DND-41 (cell line): ENCODE data around the gene WDR11.

ENCODE experiments used
- EZH2 ChIP-seq: IDR thresholded peaks from 3 replicates; pipeline ENCODE4 v1.6.1; 2012; ENCODE audit warnings: borderline replicate concordance, low read depth, mild to moderate bottlenecking, moderate library complexity, low read length, inconsistent platforms; ENCODE audit not compliant: severe bottlenecking
- TF ChIP-seq, protein P1 (sequence below): IDR thresholded peaks from 2 replicates; pipeline ENCODE4 v1.5.1; 2012; ENCODE audit warnings: borderline replicate concordance, low read length, moderate library complexity, mild to moderate bottlenecking; ENCODE audit not compliant: poor library complexity, severe bottlenecking; ENCODE audit errors: extremely low read depth

- TF ChIP-seq, protein P1, sequence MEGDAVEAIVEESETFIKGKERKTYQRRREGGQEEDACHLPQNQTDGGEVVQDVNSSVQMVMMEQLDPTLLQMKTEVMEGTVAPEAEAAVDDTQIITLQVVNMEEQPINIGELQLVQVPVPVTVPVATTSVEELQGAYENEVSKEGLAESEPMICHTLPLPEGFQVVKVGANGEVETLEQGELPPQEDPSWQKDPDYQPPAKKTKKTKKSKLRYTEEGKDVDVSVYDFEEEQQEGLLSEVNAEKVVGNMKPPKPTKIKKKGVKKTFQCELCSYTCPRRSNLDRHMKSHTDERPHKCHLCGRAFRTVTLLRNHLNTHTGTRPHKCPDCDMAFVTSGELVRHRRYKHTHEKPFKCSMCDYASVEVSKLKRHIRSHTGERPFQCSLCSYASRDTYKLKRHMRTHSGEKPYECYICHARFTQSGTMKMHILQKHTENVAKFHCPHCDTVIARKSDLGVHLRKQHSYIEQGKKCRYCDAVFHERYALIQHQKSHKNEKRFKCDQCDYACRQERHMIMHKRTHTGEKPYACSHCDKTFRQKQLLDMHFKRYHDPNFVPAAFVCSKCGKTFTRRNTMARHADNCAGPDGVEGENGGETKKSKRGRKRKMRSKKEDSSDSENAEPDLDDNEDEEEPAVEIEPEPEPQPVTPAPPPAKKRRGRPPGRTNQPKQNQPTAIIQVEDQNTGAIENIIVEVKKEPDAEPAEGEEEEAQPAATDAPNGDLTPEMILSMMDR = no peak
- TF ChIP-seq EZH2 = no peak
Measured at GRCh38 chr10:120941501-120941900, 90.3 kb downstream of the WDR11 start.
